ENCODE measurements around the gene HK1.

The HK1 gene

DNA sequence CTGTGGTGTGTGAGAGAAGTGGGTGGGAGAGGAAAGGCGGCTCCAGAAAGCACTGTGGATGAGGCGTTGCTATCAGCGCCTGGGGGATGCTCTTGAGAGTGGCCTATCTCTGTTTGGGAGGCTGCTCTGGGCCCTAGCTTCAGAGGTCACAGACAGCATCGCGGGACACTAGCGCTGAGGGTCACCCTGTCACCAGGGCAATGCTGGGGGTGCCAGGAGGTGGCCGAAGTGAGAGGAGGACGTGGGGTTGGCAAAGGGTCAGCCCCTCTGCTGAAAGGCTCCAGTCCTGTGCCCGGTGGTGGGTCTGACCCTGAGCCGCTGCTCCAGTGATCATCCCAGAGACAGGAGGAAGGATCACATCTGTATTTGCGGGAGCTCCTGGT lies 141.4 kb downstream of the HK1 start:
- H3K4me3 ChIP-seq (ENCODE audit: low read depth, low read length) = no peak overlapping the region
- no peak for DNase-seq (ENCODE audit: low read depth)
- TF ChIP-seq, protein P1, sequence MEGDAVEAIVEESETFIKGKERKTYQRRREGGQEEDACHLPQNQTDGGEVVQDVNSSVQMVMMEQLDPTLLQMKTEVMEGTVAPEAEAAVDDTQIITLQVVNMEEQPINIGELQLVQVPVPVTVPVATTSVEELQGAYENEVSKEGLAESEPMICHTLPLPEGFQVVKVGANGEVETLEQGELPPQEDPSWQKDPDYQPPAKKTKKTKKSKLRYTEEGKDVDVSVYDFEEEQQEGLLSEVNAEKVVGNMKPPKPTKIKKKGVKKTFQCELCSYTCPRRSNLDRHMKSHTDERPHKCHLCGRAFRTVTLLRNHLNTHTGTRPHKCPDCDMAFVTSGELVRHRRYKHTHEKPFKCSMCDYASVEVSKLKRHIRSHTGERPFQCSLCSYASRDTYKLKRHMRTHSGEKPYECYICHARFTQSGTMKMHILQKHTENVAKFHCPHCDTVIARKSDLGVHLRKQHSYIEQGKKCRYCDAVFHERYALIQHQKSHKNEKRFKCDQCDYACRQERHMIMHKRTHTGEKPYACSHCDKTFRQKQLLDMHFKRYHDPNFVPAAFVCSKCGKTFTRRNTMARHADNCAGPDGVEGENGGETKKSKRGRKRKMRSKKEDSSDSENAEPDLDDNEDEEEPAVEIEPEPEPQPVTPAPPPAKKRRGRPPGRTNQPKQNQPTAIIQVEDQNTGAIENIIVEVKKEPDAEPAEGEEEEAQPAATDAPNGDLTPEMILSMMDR (IDR thresholded peaks at IDR 0.05; ENCODE audit: insufficient read depth, low read depth, low read length, missing control alignments) = no peak

DNA sequence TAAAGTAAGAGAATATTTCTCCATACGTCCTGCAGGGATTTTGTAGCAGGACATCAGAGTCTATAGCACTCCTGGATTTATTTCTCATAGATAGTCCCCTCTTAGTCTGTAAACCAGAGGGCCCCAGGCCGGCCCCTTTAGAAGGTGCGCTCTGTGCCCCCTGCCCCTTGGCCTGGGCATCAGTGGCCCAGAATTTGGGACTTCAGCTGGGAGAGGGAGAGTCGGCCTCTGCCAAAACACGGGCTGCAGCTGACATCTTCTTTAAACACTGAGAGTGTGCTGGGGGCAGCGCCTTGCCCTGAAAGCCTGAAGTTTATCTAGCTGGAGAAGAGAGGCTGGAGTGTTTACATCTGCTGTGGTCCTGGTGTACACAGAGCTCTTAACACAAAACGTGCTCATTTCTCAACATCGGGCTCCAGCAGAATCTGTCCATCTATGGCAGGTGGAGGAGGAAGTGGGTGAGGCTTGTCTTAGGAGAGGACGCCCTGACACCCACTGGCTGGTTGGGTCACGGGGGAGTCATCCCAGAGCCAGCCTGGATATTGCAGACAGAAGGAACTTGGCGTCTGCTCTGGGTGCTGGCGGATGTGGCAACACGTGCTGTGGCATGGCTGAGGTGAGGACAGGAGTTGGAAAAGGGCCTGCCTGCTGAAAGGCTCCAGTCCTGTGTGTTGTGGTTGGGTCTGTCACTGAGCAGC lies 143.5 kb downstream of the HK1 start:
- H3K4me3 ChIP-seq (ENCODE audit: low read depth, low read length) = no peak overlapping the region
- DNase-seq (ENCODE audit: low read depth) = no peak
- TF ChIP-seq, protein P1 (IDR thresholded peaks at IDR 0.05; ENCODE audit: insufficient read depth, low read depth, low read length, missing control alignments) = no peak

- no peak overlapping the region for H3K4me3 ChIP-seq (ENCODE audit: low read depth, low read length)
- no peak for DNase-seq (ENCODE audit: low read depth)
- TF ChIP-seq, protein P1 (IDR thresholded peaks at IDR 0.05; ENCODE audit: insufficient read depth, low read depth, low read length, missing control alignments) = no peak
These were observed 144.4 kb downstream of the HK1 start for GRCh38 chr10:69422676-69423075.

- TF ChIP-seq, protein P1 (IDR thresholded peaks at IDR 0.05; ENCODE audit: insufficient read depth, low read depth, low read length, missing control alignments) = no peak
- H3K4me3 ChIP-seq (ENCODE audit: low read depth, low read length) = no peak overlapping the region
- no peak for DNase-seq (ENCODE audit: low read depth)
These were observed 146.7 kb downstream of the HK1 start for GRCh38 chr10:69425041-69425440.

DNA sequence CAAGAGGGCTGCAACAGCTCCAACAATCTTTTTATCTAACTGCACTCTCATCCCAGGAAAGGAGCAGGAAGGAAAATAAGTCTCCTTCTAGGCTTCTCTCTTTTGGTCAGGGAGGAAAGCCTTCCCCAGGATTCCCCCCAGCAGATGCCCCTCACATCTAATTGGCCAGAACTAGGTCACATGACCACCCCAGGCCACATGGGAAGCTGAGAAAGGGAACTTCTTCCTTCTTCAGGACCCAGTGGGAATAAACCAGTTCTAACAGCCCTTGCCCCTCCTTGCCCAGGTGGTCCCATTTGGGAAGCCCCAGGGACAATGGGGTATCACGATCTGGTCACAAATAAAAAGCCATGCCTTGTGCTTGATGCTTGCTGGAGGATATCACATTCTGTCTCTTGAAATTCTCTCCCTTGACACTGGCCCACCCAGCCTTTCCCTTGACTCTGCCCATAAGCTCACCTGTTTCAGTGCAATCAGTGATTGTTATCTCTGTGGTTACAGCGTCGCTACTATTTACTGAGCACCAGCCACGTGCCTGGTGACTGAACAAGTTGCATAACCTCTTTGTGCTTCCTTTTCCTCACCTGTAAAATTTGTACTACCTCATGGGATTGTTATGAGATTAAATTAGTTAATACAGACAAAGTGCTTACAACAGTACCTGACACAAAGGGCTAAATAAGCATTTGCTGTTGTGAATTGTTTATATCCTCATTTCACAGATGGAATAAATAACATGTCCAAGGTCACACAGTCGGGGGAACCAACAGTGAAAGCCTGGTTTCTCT lies 147.4 kb downstream of the HK1 start:
- TF ChIP-seq, protein P1 (IDR thresholded peaks at IDR 0.05; ENCODE audit: insufficient read depth, low read depth, low read length, missing control alignments) = no peak
- no peak overlapping the region for H3K4me3 ChIP-seq (ENCODE audit: low read depth, low read length)
- DNase-seq (ENCODE audit: low read depth) = no peak

DNA sequence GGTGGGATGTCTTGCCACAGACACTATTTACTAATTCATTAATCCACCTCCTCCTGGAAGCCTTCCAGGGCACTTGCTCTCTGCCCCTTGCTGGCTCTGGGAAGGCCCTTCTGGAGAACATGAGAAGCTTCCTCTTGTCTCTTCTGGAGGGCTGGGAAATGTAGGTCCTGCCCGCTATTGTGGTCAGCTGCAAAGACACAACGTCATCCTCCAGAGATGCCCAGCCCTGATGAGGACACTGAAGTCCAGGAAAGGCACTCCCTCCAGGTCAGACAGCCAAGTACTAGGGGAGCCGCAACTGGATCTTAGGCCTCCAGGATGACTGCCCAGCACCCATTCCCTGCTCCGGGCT lies 148.1 kb downstream of the HK1 start:
- DNase-seq (ENCODE audit: low read depth) = no peak
- TF ChIP-seq, protein P1 (IDR thresholded peaks at IDR 0.05; ENCODE audit: insufficient read depth, low read depth, low read length, missing control alignments) = no peak
- no peak overlapping the region for H3K4me3 ChIP-seq (ENCODE audit: low read depth, low read length)

Measured in GM12865 (cell line).